Kidney (tissue), 14 donors: ENCODE data around the gene DCLK1. TPM values are rescaled to one million over a fixed set of nuclear protein-coding genes. Genes with fewer than 3 reads are reported as not detected.

ENCODE experiments used
- DNase-seq, 5 donors: peaks; one replicate each; pipeline ENCODE4 v3.0.0-alpha.2; 2013 to 2020
- FAIRE-seq: peaks from 2 replicates; lab custom pipeline; 2012; peaks lifted over from hg19 to GRCh38; lab: Jason Lieb, UNC
- H3K27ac ChIP-seq, 2 donors: one replicate each; pipeline ENCODE4 v1.7.0; 2013; ENCODE audit warnings: low read depth in 2 of 2, low read length in 2 of 2, inconsistent platforms in 1 of 2
- H3K27me3 ChIP-seq: one replicate; pipeline ENCODE4 v1.7.1; 2013; ENCODE audit warnings: low read length, inconsistent platforms; ENCODE audit not compliant: control insufficient read depth, insufficient read depth
- H3K36me3 ChIP-seq, 3 donors: one replicate each; pipeline versions ENCODE4 v1.7.0 to v1.7.1; 2013; ENCODE audit warnings: low read length in 3 of 3, control low read depth in 1 of 3, inconsistent platforms in 1 of 3; ENCODE audit not compliant: insufficient read depth in 3 of 3, control insufficient read depth in 2 of 3
- H3K4me1 ChIP-seq, 3 donors: one replicate each; pipeline versions ENCODE4 v1.7.0 to v1.7.1; 2013; ENCODE audit warnings: low read length in 3 of 3, inconsistent platforms in 1 of 3, low read depth in 1 of 3; ENCODE audit not compliant: control insufficient read depth in 2 of 3, insufficient read depth in 2 of 3
- H3K4me3 ChIP-seq, 3 donors: one replicate each; pipeline versions ENCODE4 v1.7.0 to v1.8.1; 2013; ENCODE audit warnings: low read length in 3 of 3, control low read depth in 1 of 3, inconsistent platforms in 1 of 3
- H3K9ac ChIP-seq, 3 donors: one replicate each; pipeline versions ENCODE4 v1.7.0 to v1.7.1; 2013; ENCODE audit warnings: low read length in 3 of 3, control low read depth in 1 of 3, inconsistent platforms in 1 of 3
- H3K9me3 ChIP-seq, 3 donors: one replicate each; pipeline versions ENCODE4 v1.7.0 to v1.7.1; 2013; ENCODE audit warnings: low read length in 3 of 3, control low read depth in 1 of 3, inconsistent platforms in 1 of 3; ENCODE audit not compliant: control insufficient read depth in 2 of 3, insufficient read depth in 1 of 3
- CTCF ChIP-seq: IDR thresholded peaks from 3 replicates; pipeline ENCODE4 v1.5.1; 2012; ENCODE audit warnings: mild to moderate bottlenecking, moderate library complexity, borderline replicate concordance; ENCODE audit not compliant: insufficient read depth; ENCODE audit errors: extremely low read depth
- intact Hi-C: fragments of 100-400 bp; cut with DNase I; formaldehyde crosslinking; loops from one replicate; pipeline ENCODE4 v1.11.1; 2022
- polyA plus RNA-seq: library from polyadenylated mRNA; stranded (reverse); fragments of 350-450 nt; fragmentation: Illumina TruSeq; extraction: RNeasy Lipid Tissue Mini Kit (QIAGEN cat#74804); gene quantifications from one replicate; pipeline ENCODE4 v1.2.3, GENCODE V29; 2014; ENCODE audit warnings: low read depth, low replicate concordance; ENCODE audit not compliant: insufficient read depth
- total RNA-seq: library from RNA; stranded (reverse); fragmentation: NEBNext Ultra II Directional; extraction: Animal tissue kit (Norgen Biotek cat#: 25700); gene quantifications from one replicate; pipeline ENCODE4 v1.2.1, GENCODE V29; 2021
- donor health status: control.
- donor health status: control.
- donor health status: control.
- donor health status: control.
- donor health status: control.
- donor health status: DM: yes; HTN: yes; CAD: no.
- donor health status: Normal renal cell carcinoma (clear cell type).

The DCLK1 gene
- total and polyA plus RNA-seq, 2 donors from 2014 or later = 0.73 to 8.3 TPM

GRCh38 chr13:36133950-36134626 is 2.9 kb upstream of the DCLK1 start:
- TF ChIP-seq CTCF = no peak
- H3K9ac ChIP-seq = no peak overlapping the region

GRCh38 chr13:36132376-36132775 is 1.2 kb upstream of the DCLK1 start:
- TF ChIP-seq CTCF = no peak
- no peak overlapping the region for H3K27ac ChIP-seq
- intact Hi-C loops = no loop called here

More at GRCh38 chr13:36133950-36134626, 2.9 kb upstream of the DCLK1 start:
- no peak for FAIRE-seq
- no peak overlapping the region for H3K27ac ChIP-seq
- H3K4me1 ChIP-seq = no peaks in the 10 kb centered on the region
- no peaks in the 10 kb centered on the region for H3K9me3 ChIP-seq
- DNase-seq = no peak
- no peak overlapping the region for H3K4me3 ChIP-seq
- H3K36me3 ChIP-seq = no peaks in the 10 kb centered on the region
- intact Hi-C loops = no loop called here
- peaks cover 4% of the 10 kb centered on the region for H3K27me3 ChIP-seq

DNA sequence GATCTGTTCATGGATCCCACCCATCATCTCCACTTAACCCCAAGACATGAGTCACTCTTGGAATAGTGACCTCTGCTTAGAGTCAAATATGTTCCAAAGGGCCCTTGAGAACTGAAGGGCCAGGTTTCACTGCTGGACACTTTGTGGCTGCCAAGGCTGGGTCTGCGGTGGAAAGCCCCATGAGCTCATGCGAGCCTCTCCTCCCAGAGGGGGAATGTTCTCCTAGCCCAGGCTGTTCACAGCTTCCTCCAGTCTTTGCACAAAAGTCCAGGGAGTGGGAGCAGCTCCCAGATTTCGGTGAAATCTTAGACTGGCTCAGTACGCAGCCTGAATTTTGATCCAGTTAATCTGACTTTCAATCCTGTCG is 732 bp upstream of the DCLK1 start:
- Histone ChIP-seq H3K4me3 (no peak overlapping the region), H3K4me1 (no peaks in the 10 kb centered on the region), H3K9me3 (no peaks in the 10 kb centered on the region), H3K36me3 (no peaks in the 10 kb centered on the region), H3K9ac (no peak overlapping the region), H3K27me3 (peaks cover 4% of the 10 kb centered on the region), H3K27ac (no peak overlapping the region)
- TF ChIP-seq CTCF = no peak
- DNase-seq = peak in 1 of 5 donors; percentile 71
- intact Hi-C loops = no loop called here
- no peak for FAIRE-seq

More at GRCh38 chr13:36132376-36132775, 1.2 kb upstream of the DCLK1 start:
- DNase-seq (no peak), FAIRE-seq (no peak)
- Histone ChIP-seq H3K9me3 (no peaks in the 10 kb centered on the region), H3K4me1 (no peaks in the 10 kb centered on the region), H3K27me3 (peaks cover 4% of the 10 kb centered on the region), H3K4me3 (no peak overlapping the region), H3K36me3 (no peaks in the 10 kb centered on the region), H3K9ac (no peak overlapping the region)
